GM21526 (cell line): Measurements from ENCODE around the gene IQCE.
"Not testable (repeated sequence)": the region's sequence is repeated elsewhere in the genome, so short reads cannot be mapped to it uniquely, and the experiment has no call there.

Experiments used
- ATAC-seq: cut with Tn5 transposase; IDR thresholded peaks from one replicate; pipeline ENCODE4 v1.9.1; 2021; ENCODE audit warnings: moderate library complexity; ENCODE audit not compliant: unreplicated experiment, low FRiP score

The IQCE gene

GRCh38 chr7:2551418-2551817 lies 7.4 kb upstream of the IQCE start:
- ATAC-seq: no peak

DNA sequence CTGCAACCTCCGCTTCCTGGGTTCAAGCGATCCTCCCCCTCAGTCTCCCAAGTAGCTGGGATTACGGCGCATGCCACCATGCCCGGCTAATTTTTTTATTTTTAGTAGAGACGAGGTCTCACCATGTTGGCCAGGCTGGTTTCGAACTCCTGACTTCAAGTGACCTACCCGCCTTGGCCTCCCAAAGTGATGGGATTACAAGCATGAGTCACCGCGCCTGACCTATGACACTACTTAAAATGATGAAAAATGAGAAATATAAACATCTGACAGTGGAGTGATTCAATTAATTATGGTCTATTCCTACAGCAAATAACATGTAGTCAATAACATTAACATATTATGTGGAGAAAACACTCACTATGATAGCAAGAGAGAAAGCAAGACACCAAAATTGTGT lies 5.7 kb upstream of the IQCE start:
- no peak for ATAC-seq

DNA sequence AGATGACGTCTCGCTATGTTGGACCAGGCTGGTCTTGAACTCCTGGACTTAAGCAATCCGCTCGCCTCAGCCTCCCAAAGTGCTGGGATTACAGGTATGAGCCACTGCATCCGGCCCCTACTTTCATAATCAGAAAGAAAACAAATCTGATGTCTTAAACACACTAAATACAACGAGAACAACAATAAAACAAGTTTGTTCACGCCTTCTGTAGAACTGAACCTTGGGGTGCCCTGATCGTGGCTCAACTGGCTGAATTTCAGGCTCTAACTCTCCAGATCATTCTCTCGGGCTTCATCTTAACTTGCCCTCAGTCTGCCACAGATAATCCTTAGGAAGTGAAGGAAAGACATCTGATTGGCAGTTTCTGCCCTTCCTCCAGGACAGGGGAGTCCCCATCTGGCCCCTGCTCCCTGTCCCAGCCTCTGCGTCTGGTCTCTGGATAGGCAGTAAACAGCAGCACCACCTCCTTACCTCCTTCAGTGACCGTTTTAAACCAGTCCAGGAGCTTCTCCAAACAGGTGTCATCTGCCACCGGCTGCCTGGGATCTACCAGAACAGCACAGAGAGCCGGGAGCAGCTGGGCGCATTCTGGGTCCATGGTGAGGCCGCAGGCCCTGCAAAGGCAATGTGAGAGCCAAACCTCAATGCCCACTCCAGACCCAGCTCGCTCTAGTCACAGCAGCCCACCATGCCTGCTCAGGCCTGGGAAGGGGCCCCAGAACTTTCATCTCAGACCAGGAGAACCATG lies 4.8 kb upstream of the IQCE start:
- ATAC-seq: no peak

DNA sequence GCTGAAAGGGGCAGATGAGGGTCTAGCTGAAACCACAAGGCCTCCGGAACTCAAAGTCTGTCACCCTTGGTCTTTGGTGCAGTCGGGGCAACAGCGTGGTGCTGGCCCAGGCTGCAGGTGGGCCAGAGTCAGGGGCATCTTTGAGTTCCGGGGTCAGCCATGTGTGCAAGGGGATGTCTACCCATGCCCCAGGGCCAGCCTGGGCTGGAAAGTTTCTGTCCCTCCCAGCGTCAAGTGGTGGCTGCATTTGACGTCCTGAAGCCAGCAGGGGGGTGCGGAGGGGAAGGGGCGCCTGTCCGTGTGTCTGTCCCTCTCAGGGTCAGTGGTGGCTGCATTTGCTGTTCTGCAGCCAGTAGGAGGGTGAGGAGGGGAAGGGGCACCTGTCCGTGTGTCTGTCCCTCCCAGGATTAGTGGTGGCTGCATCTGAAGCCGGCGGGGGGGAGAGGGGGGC lies 4.1 kb upstream of the IQCE start:
- ATAC-seq: no peak

DNA sequence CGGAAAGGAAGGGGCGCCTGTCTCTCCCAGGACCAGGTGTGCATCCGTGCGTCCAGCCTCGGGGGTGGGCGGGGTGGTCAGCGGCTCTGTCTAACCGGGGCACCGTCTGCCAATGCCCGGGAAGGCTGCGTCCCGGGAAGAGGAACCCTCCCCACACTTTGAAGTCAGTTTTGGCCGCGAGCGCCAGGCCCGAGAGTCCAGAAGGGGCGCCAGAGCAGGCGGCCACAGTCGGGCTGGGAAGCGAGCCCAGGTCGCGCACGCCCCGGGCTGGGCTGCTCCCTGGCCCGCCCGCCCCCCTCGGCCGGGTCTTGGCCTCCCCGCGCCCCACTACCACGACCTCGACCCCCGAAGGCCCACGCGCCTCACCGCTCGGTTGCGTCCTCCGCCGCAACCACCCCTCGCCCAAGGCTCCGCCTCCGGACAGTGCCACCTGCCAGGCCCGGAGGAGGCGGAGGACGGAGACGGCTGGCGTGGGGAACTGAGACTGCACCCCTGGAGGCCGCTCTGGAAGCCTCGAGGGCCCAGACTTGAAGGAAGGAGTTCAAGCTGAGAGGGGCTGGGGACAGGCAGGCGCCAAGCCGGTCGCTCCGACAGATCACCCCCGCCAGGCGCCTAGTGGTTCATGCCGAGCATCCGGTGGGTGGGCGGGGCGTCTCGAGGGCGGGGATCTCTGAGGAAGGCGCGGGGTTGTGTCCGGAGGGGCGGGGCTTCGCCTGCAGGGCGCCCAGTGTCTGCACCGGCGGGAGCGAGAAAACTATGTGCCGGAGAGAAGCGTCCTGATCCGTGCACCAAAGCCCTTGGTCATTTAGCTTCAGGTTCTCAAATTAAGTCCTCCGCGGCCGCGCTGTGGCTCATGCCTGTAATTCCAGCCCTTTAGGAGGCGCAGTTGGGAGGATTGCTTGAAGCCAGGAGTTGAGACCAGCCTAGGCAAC lies 3.4 kb upstream of the IQCE start, which contains the start of gene BRAT1:
BRAT1 (minus strand) TSS at position 404 of the 932 bp plus-strand sequence. CDS start 1,093 bp downstream, outside the sequence.
- ATAC-seq: peak; percentile 70

DNA sequence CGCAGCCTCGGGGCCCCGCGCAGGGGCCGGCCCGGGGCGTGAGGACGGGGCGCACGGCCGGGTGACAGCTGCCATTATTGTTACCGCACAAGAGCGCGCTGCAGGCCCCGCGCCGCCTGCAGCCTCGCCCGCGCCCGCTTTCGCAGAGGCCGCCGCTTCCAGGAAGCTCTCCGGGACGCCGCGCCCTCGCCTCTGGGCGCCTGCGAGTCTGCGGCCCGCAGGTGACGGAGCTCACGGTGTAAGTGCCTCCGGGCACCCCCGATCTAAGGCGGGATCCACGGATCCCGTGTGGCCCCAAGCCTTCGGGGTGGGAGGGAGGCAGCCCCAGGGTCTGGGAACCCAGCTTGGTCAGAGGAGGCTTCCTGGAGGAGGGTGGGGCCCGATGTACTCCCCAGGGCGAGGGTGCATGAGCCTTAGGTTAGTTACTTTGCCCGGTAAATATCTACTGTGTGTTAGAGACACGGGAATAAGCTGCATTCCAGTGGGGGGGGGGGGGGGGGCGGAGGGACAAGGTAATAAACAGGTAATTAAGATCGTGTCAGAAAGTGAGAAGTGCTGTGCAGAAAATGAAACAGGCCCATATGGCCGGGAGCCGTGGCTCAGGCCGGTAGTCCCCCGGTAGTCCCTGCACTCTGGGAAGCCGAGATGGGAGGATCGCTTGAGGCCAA lies 638 bp downstream of the IQCE start:
- ATAC-seq: peak; percentile 6

DNA sequence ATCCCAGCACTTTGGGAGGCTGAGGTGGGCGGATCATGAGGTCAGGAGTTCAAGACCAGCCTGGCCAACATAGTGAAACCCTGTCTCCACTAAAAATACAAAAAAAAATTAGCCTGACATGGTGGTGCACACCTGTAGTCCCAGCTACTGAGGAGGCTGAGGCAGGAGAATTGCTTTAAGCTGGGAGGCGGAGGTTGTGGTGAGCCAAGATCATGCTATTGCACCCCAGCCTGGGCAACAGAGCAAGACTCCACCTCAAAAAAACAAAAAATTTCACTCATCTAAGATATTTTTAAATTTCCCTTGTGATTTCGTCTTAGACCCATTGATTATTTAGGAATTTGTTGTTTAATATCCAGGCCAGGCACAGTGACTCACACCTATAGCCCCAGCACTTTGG lies 5.2 kb downstream of the IQCE start:
- not testable (repeated sequence) for ATAC-seq

DNA sequence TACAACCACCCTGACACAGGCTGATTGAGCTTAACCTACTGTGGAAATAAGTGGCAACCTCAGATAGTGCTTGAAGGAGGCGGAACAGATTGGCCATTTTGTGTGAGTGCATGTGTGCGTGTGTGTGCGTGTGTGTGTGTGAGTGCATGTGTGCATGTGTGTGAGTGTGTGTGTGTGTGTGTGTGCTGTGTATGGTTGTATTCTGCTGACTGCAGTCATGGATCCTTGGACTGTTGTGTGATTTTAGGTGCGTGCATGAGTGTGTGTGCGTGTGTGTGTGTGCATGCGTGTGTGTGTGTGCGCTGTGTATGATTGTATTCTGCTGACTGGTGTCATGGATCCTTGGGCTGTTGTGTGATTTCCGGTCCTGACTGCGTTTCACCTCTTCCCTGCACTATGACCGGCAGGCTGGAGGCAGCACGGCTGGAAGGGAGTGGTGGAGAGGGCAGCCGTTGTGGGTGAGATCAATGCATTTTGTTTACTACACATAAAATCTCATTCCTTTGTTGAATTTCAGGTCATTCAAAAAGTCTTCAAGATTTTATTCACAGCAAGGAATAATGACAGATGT lies 6.3 kb downstream of the IQCE start:
- ATAC-seq: no peak

GRCh38 chr7:2566348-2566889 lies 7.6 kb downstream of the IQCE start:
- peak; percentile 16 for ATAC-seq

DNA sequence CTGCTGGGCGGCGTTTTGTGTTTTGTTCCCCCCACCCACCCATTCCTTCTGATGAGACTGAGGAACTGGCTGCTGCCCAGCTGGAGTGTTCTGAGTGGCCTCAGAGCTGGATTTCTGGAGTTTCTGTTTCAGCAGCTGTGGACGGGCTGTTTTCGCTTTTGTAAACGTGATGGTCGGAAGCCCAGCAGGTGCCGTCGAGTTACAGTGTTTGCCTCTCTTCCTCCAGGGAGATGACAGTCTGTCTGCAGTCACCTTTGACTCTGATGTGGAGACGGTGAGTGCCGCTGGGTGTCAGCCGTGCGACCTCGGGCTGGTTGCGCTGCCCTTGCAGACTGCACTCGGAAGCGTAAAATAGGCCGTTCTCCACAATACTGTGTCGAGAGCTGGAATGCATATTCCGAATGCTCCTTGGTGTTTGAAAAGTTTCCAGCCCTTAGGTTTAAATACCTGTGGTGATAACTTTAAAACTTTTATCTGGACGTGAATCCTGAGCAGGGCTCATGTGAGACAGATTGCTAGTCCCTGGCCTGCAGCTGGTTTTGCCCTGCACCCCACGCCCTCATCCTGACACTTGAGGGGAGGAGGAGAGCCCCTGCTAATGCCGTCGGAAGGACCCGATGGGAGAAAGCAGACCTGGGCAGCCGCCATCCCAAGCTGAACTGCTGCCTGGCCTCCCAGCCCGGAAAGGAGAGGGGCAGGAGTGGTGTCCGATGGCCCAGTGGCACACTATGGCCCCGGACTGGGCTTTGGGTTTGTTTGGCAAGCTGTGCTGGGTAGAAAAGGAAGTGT lies 8.3 kb downstream of the IQCE start:
- peak; percentile 94 for ATAC-seq

- ATAC-seq: no peak
Measured at GRCh38 chr7:2567679-2568278, 9.0 kb downstream of the IQCE start.

DNA sequence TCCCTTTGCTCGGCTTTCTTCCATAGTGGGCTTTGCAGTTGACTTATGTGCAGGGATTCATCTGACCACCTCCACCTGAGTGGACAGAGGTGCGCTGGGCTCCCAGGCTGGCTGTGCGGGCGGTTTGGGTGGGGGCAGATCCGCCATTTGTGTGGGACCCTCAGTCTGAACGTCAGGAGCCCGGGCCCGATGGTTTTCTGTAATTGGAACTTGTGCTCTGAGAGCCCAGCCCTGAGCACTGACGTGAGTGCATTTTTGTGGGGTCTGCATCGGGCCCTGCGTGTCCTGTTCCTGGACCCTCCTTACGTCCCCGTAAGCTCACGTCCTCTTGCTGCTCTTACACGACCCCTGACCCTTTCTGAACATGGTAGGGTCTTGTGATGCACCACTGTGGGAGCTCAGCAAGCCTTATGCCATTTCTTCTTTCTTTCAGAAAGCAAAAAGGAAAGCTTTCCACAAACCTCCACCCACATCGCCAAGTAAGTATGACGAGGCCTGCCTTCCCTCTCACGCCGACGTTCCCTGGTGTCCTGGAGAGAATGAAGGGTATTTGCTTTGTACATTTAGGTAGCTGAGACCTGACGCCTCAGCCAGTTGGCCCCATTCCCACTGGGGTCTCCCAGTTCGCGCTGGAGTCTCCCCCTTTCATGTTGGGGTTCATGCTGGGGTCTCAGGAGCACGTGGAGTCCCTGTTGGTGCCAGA lies 9.9 kb downstream of the IQCE start:
- no peak for ATAC-seq

DNA sequence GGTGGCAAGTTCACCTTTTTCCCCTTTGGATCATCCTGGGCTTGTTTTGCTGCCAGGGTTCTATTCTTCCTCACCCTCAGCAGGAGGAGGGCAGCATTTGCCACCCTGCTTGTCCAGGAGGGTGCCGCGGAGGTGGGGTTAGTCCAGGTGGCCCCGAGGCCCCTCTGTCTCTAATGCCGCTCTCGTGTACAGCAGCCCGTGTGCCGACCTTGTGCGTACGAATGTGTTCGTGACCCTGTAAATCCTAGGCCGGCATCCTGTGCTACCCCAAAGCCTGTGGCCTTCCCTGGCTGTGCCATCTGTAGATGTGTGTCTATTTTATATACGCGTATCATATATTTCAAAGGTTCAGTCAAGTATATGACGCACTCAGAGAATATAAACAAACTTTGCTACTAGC lies 10.6 kb downstream of the IQCE start:
- ATAC-seq: no peak

- ATAC-seq: no peak
Measured at GRCh38 chr7:2570021-2570420, 11.2 kb downstream of the IQCE start.

DNA sequence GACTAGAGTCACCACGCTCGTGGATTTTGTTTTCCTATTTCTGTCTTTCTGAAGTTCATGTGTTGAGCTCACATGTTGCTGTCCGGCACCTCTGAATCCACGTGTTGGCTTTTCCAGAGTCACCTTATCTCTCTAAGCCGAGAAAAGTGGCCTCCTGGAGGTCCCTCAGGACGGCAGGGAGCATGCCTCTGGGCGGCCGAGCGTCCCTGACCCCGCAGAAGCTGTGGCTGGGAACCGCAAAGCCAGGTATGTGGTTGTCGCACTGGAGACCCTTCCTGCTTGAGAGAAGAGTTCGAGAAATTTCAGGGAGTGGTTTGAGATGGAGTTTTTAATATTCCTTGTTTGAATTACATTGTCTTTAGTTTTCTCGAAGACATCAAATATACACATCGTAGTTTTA lies 12.6 kb downstream of the IQCE start:
- ATAC-seq: no peak

GRCh38 chr7:2572101-2572842 lies 13.5 kb downstream of the IQCE start:
- no peak for ATAC-seq

DNA sequence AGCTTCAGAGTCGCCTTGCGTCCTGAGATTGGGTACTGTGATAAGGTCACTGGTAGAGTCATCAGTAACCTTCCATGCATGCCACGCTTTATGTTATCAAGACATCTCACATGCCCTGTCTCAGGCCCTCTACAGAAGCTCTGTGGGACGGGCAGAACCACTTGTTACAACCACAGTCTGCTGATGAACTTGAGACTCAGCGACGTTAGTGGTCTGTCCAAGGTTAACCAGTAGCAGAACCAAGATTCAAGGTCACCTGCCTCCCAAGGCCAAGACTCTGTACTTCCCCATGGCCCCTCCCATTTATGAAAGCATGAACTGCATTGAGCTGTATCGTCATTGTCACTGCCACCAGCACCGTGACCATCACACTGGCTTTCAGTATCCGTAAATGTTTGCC lies 15.0 kb downstream of the IQCE start:
- no peak for ATAC-seq
